Germinal center (tissue), 1 donor: Measurements from ENCODE around the gene FSD1L.
A peak's percentile ranks its signal among the peaks of the same experiment; 100 is the strongest.
"Not testable (repeated sequence)": the region's sequence is repeated elsewhere in the genome, so short reads cannot be mapped to it uniquely, and the experiment has no call there.

Experiments used
- DNase-seq: peaks from one replicate; pipeline ENCODE4 v3.0.0; 2012; ENCODE audit warnings: mixed read lengths, low spot score

FSD1L gene

DNA sequence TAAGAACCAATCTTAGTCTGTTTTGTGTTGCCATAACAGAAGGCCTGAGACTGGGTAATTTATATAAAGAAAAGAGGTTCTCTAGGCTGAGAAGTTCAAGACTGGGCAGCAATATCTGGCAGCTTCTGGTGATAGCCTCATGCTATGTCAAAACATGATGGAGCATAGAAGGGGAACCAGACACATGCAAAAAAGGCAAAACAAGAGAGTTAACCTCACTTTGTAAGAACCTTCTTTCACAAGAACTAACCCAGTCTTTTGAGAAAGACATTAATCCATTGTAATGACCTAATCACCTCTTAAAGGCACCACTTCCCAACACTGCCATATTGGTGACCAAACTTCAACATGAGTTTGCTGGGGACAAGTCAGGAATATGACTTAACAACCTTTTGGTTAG is 37.3 kb downstream of the FSD1L start:
- DNase-seq = no peak

DNA sequence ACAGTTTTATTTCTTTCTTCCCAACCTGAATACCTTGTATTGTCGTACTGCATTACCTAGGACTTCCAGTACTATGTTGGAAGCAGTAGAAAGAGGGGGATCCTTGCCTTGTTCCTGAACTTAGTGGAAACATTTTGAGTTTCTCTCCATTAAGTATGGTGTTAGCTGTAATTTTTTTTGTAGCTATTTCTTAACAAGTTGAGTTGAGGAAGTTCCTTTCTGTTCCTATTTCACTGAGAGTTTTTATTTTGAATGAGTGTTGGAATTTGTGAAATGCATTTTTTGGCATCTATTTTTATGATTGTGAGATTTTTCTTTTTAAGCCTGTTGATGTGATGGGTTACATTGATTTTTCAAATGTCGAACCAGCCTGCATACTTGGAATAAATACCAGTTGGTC is 49.0 kb downstream of the FSD1L start:
- no peak for DNase-seq

DNA sequence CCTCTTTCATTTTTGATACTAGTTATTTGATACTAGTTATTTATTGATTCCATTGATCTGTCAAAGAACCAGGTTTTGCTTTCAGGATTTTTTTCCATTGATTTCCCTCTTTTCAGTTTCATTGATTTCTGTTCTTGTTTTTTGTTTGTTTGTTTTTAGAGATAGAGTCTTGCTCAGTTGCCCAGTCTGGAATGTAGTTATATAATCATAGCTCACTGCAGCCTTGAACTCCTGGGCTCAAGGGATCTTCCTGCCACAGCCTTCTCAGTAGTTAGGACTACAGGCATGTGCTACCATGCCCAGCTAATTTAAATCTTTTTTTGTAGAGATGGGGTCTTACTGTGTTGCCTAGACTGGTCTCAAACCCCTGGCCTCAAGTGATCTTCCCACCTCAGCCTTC is 49.9 kb downstream of the FSD1L start:
- no peak for DNase-seq

DNA sequence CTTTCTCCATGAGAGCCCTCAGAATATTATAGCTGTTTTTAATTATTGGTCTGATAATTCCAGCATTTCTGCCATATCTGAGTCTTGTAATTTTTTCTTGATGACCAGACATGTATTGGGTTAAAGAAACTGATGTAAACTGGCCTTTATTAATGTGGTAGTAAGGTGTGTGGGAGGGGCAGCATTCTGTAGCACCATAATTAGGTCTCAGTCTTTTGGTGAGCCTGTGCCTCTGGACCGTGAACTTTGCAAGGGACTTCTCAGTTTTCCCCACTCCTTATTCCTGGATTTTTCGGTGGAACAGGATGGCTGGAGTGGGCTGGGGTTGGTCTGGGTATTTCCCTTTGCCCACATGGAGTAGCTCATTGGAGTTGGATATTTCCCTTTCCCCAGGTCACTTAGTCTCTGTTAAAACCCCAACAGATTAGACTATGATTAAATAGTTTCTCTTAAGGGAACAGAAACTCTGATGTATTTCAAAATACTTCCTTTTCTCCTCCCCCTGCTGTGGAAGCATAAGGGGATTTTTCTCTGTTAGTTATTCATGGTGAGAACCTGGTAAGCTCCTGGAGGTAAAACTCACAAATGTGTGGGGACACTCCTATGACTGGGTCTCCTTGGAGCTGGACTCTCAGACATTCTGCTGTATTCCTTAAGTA is 52.4 kb downstream of the FSD1L start:
- peak; percentile 26 for DNase-seq

DNA sequence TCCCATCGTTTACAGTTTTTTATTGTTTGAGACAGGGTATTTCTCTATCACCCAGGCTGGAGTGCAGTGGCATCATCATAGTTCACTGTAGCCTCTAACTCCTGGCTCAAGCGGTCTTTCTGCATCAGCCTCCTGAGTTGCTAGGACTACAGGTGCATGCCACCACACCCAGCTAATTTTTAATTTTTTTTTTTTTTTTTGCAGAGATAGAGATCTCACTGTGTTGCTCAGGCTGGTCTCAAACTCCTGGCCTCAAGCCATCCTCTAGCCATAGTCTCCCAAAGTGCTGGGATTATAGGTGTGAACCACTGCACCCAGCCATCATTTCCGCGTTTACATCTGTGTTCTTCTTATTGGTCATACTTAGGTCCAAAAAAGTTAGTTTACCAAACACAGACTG is 53.6 kb downstream of the FSD1L start:
- no peak for DNase-seq

DNA sequence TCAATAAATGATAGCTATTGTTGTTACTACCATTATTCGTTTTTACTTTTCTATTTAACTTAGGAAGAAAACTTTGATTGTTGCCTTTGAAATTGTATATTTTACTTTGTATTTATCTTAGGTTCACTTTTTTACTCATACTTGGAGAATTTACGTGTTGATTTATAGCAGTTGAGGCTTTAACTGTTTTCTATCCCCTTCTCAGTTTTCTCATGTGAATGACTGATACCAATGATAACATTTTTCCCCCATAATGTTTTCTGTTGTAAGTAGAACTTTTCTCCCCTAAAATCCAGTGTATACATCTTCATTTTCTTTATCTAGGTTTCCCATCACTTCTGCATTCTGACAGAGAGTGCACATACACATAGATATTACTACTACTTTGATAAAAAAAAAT is 54.4 kb downstream of the FSD1L start:
- no peak for DNase-seq

DNA sequence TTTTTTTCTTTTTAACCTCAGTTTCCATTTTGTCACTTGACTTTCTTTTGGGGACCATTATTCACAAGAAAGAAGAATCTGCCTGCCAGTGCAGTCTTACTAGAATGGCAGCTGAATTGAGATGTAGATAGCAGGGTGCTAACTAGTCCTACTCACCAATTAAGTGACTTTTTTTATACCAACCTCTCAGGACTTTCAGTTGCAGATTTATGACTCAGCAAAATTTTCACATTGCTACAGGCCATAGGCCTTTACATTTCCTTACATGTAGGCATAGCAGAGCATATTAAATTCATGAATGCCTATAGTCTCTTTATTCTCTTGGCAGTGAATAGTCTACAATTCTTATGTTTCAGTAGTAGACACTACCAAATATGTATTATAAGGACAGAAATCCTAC is 56.0 kb downstream of the FSD1L start:
- DNase-seq = no peak

DNA sequence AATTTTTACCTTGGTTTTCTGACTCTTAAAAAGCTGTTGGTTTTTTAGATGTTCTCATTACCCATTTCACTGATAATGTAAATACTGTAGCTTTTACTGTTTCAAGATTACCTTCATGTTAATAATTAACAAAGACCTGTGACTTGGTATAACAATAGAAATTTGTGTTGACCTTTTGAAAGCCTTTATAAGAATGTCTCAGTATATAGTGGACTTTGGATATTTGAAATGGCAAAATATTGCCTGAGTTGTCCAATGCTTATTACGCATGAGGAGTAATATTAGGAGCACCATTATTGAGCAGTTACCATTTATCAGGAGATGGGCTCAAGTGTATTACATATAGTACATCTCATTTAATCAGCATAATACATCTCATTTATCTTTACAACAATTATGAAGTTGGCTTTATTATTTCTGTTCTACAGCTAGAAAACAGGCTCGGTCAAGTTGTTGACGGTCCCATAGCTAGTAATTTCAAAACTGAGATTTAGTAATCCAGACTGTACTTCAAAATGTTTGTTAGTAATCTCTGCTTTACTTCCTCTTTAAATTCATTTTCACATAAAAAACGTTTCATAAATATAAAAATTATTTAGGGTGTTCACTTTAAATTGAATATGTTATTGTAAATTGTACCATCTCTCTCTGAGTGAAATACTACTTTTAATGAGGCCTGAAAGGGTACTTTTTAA is 59.4 kb downstream of the FSD1L start:
- DNase-seq = no peak

DNA sequence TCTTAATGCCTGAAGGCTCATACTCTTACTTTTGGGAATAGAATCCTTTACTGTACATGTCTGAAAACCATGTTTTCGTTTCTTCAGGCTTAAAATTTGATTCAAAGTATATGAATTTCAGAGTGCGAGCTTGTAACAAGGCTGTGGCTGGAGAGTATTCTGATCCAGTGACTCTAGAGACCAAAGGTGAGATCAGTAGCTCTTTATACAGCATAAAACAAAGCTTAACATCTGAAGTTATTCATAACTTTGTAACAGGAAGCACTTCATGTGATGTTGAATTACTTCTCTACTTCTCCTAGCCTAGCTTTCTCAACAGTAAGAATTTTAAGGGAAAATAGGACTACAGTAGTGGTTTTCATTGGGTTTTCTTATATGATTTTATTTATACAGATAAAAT is 60.7 kb downstream of the FSD1L start:
- no peak for DNase-seq

DNA sequence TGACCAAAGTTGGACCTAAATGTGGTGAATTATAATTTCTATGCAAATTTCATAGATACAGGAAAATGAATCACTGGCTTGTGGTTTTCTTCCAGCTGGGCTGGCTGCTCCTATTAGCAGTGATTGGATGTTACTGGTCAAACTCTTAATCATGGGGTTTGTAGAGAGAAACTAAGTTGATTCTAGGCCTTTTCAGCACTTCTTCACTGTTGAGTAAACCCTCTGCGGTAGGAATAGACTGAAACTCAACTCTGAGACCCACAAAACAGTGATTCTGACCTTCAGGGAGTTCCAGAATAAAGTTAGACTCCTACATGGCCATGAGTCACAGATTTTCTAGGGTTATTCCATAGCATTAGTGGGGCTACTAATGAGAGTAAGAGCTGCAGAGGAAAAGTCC is 62.2 kb downstream of the FSD1L start:
- no peak for DNase-seq

DNA sequence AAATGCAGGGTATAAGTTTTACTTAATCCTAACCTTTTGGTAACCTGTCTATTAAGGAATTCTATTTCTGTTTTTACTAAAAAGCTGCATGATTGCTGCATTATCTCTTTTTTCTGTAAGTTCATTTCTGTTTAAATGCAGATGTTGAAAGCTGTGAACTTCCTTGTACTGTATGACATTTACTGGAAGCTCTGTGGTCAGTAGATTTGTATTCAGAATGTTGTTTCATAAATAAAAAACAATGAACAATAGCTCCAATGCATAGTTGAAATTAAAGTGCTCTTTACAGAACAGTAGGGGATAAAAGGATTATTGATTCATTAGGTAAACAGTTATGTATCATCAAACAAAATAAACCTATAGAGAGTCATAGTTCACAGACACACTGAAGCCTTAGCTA is 63.6 kb downstream of the FSD1L start:
- DNase-seq = no peak

DNA sequence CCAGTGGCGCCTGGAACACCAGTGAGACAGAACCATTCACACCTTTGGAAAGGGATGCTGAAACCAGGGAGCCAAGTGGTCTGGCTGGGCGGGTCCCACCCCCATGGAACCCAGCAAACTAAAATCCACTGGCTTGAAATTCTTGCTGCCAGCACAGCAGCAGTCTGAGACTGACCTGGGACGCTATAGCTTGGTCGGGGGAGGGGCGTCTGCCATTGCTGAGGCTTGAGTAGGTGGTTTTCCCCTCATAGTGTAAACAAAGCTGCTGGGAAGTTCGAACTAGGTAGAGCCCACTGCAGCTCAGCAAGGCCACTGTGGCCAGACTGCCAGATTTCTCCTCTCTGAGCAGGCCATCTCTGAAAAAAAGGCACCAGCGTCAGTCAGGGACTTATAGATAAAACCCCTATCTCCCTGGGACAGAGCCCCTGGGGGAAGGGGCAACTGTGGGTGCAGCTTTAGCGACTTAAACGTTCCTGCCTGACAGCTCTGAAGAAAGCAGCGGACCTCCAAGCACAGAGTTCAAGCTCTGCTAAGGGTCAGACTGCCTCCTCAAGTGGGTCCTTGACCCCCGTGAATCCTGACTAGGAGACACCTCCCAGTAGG is 68.1 kb downstream of the FSD1L start:
- no peak for DNase-seq

DNA sequence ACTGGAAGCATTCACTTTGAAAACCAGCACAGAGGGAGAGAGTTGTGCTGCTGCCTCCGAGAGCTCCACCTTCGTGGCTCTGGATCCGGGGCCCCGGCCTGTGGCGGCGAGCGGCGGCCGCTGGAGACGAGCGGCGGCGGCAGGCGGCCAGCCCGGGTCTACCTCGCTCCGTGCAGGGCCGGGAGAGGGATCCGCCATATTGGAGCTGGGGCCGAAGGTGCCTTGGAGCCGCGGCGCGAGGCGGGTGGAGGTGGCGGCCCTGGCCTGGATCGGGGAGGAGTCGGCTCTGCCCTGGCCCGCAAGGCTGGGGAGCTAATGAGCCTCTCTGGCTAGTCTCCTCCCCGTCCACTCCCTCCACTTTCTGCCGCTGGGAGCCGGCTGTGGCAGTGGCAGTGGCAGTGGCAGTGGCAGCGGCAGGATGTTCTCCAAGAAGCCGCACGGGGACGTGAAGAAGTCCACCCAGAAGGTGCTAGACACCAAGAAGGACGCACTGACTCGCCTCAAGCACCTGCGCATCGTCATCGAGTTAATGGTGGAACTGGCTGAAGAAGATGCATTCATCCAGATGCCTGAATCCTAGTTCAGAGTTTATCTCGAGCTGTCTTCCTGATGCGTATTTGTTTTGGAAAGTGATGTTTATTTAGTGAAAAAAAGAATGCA is 72.0 kb downstream of the FSD1L start:
- not testable (repeated sequence) for DNase-seq

DNA sequence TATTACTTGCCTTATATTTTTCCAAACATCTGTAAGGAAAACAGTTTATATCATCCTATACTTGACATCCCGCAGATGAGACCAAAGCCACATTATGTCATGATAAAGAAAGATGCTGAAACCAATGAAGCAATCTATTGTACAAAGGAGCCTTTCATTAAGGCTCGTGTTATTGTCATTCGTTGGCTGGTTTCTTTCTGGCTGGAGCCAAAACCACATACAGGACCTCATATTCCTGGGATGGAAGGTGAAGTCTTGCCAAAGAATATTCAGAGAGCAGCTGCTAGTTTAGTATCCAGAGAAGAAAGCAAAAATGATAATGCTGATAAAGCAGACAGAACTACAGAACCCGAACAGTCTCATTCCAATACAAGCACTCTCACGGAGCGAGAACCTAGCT is 73.2 kb downstream of the FSD1L start:
- DNase-seq = not testable (repeated sequence)

DNA sequence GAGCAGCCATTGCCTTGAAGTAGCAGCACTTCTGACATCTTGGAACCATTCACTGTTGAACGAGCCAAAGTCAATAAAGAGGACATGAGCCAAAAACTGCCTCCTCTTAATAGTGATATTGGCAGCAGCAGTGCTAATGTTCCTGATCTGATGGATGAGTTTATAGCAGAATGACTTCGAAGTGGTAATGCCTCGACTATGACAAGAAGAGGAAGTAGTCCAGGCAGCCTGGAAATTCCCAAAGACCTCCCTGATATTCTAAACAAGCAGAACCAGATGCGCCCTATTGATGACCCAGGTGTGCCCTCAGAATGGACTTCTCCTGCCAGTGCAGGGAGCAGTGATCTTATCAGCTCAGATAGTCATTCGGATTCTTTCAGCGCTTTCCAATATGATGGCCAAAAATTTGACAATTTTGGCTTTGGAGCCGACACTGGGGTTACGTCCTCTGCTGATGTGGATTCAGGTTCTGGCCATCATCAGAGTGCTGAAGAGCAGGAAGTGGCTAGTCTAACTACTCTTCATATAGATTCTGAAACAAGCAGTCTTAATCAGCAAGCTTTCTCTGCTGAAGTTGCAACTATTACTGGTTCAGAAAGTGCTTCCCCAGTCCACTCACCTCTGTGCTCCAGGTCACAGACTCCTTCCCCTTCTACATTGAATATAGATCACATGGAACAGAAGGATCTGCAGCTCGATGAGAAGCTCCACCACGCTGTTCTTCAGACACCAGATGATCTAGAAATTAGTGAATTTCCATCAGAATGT is 75.0 kb downstream of the FSD1L start:
- not testable (repeated sequence) for DNase-seq

DNA sequence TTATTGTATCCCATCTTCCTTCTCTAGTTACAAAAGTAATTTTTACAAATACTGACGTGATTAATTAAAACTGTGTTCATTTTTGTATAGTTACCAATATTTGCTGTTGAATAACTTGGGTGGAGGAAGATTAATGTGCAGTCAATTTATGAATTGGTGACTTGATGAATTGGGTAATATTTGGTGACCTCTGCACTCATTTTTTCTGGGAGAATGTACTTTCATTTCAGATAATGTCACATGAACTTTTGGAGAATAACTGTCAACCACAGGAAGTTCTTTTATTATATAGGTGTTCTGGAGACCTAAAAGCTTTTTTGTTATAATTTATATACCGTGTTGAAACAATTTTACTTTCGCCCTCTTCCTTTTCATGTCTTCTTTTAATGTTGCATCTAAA is 83.7 kb downstream of the FSD1L start:
- no peak for DNase-seq

DNA sequence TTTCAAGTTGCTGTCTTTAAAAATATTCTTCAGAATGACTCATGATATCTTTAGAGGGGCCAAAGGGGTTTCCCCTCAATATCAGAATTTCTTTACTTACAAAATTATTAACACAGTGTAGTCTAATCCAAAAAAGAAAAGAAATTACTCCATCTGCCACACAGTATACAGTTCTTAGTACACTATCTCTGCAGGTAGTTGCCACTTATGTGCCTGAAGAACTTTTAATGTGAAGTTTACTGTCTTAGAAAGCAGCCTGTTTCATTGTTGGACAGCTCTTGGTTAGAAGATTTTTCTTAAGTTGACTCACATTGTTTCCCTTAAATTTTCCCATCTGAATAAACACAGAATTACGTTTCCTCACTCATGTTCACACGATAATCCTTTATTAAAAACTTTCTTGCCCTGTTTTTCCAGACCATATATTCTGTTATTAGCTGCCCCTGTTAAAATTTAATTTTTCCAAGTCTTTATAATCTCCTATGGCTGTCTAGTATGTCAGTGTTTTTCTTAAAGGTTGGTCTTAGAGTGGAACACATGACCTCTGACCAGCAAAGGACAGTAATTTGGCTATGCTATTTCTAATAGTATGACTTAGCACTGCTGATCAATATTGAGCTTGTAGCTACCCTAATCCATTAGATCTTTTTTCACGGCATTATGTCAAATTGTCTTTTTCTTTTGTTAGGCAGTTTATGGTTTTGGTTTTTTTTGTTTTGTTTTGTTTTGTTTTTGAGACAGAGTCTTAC is 88.3 kb downstream of the FSD1L start:
- no peak for DNase-seq

DNA sequence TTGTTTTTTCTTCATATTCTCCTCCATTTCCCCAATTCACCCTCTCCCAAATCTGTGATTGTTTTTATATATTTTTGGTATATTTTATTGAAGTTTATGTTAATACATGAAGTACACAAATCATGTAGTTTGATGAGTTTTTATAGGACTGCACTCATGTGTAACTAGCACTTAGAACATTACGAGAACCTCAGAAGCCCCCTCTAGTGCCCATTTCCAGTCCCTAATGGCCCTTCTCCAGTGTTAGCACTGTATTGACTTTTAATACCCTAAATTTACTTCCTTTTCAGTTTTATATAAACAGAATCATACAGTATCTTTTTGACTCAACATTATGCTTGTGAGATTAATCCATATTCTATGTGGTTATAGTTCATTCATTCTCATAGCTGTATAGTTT is 91.6 kb downstream of the FSD1L start:
- no peak for DNase-seq

DNA sequence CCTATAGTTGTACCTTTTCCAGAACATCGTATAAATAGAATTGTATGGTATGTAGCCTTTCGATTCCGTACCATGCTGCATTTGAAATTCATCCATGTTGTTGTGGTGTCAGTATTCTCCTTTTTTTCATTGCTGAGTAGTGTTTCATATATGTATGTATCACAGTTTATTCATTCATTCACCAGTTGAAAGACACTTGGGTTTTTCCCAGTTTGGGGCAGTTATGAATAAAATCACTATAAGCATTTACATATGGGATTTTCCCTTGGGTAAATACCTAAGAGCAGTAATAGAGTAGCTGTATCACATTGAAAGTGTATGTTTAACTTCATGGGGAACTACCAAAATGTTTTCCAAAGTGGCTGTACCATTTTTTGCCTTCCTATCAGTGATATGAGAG is 94.0 kb downstream of the FSD1L start:
- DNase-seq = no peak

DNA sequence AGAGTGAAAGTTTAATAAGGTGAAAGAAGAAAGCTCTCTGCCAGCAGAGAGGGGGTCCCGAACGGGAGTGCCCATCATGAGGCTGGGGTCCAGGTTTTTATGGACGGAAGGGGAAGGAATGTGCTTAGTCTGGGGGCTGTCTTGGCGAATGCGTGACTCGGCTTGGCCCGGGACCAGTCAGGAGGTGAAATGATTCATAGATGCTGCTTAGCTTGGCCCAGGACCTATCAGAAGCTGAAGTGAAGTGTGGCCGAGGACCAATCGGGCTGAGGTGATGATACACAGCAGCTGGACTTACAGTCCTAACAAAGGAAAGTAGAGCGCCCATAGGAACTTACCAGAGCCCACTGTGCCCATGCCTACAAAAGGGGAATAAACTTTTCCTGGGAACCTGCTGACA is 106.2 kb downstream of the FSD1L start:
- DNase-seq = no peak

DNA sequence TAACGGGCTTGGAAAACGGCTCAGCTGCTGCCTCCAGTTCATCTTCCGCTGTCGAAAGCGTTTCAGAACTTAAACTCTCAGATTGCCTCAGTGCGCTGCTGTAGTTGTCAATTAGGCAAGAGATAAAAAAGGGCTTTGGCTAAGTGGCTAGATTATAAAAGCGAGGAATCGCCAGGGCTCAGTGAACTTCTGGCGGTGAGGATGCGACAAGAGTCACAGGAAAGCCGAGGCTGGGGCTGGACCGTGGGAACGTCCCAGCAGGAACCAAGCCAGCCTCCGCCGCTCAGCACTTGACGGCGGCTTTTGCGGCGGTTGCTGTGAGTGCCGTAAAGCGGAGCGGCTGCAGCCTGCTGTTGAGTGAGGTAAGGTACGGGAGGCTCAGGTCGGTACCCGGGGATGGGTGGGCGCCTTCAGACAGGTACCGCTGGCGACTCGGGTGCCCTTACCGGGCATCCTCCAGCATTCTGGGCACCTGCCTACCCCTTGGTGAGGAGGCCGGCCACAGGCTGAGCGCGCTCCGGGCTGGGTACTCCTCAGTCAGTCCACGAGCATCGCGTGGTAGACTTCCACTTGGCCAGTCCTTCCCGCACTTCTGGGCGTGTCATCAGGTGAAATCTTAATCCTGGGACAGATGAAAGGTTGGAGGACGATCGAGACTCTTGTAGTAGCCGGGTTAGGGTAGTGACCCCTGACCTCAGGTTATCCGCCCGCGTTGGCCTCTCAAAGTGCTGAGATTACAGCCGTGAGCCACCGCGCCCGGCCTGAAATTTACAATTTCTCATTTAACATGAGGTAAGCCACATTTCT is 110.2 kb downstream of the FSD1L start, which contains the start of gene FKTN:
FKTN (plus strand) TSS at position 328 of the 807 bp plus-strand sequence. CDS start 16,902 bp downstream, outside the sequence.
- peak; percentile 80 for DNase-seq
